ENCODE results near the gene MAK.
A peak's percentile ranks its signal among the peaks of the same experiment; 100 is the strongest.
"Not testable (repeated sequence)": the region's sequence is repeated elsewhere in the genome, so short reads cannot be mapped to it uniquely, and the experiment has no call there.

Gene MAK

DNA sequence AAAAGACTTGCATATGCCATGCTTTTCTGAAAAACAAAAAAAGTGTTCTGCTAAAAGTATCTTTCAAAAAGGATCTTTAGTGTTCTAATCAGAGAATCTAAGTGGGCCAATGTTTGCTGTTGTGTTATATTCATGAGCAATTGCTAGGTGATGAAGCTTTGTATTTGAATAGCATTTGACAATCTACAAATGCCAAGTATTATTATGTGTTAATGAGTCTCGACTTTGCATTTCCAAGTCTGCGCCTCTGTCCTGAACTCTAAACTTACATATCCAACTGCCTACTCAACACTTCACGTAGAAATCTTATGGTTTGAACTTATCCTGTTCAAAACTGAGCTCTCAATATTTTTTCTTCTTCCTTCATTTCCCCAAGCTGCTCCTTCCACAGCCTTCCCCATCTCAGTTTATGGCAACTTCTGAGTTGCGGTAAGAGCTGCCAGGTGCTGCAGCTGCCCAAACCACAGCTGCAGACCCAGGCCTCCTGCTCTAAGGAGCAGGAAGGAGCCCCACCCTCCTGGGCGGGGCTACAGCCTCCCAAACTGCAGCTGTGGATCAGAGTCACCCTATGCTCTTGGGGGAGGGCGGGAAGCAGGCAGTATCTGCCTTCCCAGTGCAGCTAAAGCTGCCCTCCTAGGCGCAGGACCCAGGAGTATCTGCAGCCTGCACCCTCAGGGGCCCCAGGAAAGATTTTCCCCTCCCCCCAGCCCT, 16.7 kb upstream of the MAK start:
- DNase-seq (ENCODE audit: low spot score) = no peak

DNA sequence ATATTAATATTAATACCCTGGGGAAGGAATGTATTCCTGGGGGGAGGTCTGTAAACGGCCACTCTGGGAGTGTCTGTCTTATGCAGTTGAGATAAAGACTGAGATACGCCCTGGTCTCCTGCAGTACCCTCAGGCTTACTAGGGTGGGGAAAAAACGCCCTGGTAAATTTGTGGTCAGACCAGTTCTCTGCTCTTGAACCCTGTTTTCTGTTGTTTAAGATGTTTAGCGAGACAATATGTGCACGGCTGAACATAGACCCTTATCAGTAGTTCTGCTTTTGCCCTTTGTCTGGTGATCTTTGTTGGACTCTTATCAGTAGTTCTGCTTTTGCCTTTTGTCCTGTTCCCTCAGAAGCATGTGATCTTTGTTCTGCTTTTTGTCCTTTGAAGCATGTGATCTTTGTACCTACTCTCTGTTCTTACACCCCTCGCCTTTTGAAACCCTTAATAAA, 15.5 kb upstream of the MAK start:
- DNase-seq (ENCODE audit: low spot score) = not testable (repeated sequence)

DNA sequence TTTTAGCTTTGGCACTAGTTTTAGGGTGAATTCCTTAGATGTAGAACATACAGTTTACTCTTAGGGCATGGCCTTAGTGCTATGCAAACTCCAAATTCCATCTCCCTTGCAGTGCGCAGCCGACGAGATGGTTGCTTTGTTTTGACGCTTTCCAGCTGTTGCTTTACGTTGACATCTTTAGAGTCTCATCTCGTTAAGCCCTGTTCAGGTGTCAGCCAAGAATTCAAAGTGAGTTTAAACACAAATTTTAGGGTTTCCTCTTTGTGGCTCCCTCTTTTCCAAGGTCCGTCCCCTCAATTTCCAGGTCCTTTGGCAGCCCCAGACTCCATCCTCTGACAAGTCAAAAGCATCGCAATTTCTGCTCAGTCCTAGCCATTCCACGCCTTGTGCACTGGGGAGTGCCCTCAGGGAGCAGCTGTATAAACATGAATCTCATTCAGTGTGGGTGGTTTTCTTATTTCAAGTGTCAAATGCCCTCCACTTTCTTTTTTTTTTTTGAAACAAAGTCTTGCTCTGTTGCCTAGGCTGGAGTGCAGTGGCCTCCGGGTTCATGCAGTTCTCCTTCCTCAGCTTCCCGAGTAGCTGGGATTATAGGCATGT, 14.1 kb upstream of the MAK start:
- no peak for DNase-seq (ENCODE audit: low spot score)

DNA sequence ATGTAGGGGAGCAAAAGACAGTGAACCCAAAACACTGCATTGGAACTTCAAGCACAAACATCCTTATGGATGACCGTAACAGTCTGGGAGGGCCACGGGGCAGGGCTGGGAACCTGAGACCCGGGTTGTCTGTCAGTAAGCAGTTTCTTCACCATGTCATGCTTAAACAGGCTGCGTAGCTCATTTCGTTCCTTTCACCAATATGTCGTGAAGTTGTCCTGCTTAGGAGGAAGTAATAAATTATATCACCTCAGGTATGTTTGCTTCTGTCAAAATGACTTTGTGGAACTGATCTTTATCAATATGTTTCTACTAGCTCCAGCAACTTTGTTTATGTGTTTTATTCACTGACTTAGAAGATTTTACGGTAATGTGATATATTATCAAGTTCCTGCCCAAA, 12.4 kb upstream of the MAK start:
- DNase-seq (ENCODE audit: low spot score) = no peak

DNA sequence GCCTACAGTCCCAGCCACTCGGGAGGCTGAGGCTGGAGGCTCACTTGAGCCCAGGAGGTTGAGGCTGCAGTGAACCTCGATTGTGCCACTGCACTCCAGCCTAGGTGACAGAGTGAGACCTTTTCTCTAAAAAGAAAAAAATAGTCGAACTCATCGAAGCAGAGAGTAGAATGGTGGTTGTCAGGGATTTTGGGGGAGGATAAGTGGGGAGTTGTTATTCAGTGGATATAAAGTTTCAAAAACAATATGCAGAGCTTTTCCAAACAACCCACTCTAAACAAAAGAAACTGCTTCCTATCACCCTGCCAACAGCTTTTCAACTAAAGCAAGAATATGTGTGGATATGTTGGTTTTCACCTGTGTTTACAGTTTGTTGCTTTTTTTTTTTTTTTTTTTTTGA, 11.6 kb upstream of the MAK start:
- DNase-seq (ENCODE audit: low spot score) = no peak

DNA sequence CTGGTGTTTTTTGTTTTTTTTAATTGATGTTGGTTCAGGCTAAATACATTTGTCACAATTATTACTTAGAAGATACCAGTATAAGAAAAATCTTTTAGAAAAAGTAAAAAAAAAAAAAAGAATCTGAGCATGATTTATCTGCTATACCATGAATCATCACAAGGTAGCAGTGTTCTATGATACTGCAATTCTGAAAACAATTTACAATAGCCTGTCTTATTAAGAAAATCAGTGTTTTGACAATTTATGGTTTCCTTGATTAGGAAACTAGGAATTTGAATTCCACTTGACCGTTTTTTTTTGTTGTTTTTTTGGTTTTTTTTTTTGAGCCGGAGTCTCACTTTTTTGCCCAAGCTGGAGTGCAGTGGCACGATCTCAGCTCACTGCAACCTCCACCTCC, 9.3 kb upstream of the MAK start:
- DNase-seq (ENCODE audit: low spot score) = no peak

DNA sequence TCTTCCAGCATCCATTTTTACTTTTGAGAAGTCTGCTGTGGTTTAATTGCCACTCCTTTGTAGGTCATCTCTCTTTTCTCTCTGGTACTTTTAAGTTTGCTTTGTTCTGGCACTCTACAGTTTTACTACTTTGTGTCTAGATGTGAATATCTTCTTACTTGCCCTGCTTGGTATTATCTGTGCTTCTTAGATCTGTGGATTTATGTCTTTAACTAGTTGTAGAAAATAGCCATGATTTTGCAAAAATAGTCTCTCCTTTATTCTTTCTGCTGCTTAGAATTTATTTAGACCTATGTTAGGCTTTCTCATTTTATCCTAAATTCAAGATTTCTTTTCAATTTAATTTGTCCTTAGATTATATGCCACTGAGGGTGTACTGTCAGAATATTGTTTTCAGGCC, 5.2 kb upstream of the MAK start:
- no peak for DNase-seq (ENCODE audit: low spot score)

DNA sequence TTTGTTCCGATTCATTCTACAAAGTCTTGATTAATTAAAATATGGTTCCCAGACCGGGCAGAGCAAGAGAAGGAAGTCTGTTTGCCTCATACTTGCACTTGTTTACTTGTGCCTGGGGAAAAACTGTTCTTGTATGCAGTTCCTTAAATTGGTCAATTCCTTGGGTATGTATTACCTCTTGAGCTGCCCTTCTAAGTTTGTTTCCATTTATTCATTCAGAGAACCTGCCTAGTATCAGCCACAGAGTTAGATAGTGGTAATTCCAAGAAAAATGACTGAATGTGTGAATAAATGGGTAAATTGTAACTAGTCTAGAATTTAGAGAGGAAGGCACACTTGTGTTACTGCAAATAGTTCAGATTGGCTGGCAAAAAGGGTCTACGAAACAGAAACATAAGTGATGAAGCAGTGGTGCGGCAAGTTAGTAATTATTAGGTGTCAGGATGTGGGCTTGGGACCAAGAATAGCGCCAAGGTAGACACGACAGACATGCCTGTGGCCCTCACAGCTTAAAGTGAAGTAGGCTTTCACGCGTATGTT, 525 bp upstream of the MAK start:
- no peak for DNase-seq (ENCODE audit: low spot score)

DNA sequence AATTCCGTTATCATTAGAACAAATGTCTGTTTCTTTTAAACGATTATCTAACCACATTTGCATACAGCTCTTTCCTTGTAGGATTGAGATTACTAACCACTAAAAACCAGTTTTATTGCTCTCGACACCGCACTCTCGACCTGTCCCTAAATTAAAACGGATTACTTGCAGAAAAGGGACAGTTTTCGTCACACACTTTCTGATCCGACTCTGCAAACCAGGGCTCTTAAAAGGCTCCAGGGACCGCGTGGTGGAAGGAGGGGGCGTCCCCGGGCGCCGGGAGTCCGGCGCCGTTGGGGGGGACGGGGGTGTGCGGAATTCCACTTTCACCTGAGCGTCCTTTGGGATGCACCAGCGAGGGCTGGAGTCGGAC, 731 bp downstream of the MAK start:
- DNase-seq (ENCODE audit: low spot score) = no peak

DNA sequence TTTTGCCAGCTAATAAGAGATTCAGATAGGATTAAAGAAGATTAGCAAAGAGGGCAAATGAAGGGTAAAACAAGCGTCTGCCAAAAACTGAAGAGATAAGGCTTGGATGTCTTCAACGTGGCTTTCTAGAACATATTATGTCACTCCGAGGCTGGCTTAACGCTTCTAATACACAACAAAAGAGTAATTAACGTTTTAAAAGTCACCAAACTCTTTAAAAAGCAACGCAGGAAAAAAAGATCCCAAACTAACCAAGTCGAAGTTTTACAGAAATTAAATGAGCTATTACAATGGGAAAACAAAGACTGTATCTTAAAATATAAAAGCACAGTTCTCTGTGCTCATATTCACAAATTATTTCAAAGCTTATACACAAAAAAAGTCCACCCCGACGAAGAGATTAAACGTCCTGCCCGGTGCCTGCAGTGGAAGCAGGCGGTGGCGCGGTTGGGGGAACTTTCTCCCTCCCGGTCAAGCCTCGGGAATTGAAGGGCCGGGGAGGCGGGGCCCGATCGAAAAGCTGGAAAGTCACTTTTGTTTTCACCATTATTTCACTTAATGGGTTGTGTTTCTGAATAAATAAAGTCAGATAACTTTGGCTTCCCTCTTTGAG, 1.2 kb downstream of the MAK start:
- no peak for DNase-seq (ENCODE audit: low spot score)

DNA sequence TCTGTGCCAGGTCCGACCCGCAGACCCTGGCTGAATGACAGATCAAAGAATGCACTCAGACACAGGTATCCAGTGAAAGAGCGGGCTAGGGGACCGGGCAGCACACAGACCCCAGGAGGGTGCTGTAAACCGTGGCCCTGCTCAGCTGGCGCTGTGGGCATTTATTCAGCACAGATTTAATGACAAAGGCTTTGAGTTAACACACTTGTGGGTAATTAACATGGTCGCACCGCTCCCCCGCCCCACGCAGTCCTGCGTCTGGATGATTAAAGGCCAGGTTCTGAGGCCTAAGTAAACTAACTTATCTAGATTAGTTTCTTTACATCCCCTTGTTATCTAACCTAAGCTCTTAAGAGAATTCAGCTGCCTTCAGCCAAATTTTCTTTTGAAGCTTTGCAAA, 3.5 kb downstream of the MAK start:
- no peak for DNase-seq (ENCODE audit: low spot score)

DNA sequence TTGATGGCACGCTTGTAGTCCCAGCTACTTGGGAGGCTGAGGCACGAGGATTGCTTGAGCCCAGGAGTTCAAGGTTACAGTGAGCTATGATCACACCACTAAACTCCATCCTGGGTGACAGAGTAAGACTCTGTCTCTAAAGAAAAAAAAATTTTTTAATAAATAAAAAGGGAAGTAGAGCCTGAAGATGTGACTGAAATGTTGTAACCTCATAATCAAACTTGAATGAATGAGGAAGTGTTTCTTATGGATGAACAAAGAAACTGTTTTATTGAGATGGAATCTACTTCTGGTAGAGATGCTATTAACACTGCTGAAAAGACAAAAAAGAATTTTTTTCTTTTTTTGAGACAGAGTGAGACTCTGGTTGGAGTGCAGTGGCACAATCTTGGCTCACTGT, 6.7 kb downstream of the MAK start:
- no peak for DNase-seq (ENCODE audit: low spot score)

DNA sequence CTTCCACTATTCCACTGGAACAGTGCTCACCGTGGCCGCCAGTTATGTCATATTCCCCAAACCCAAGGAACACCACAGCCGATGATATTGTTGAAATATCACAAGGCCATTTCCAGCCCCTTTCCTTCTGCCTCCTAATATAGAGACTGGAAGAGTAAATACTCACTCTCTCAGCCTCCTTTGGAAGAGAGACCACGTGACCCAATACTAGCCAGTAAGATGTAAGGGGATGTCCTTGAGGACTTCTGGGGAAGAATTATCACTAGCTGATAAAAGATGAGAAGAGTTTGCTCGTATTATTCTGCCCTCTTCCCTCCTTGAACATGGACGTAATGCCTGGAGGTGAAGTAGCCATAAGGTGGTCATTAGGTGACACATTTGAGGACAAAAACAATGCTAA, 13.5 kb downstream of the MAK start:
- DNase-seq (ENCODE audit: low spot score) = no peak

DNA sequence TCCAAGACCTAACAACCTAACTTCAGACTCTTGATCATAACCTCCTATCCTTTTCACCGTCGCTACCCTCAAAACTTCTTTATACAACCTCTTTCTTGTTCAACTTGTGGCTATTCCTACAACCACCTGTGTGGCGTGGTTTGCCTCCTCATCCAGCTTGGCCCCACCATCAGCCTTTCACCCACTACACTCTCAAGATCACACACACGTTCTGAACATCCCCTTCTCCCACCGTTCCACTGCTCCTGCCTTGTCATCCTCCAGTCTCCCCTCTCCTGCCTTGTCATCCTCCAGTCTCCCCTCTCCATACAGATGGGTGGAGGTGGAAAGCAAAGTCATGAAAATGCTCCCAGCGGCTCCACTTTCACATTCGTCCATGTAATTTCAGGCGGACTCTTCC, 14.0 kb downstream of the MAK start:
- no peak for DNase-seq (ENCODE audit: low spot score)

DNA sequence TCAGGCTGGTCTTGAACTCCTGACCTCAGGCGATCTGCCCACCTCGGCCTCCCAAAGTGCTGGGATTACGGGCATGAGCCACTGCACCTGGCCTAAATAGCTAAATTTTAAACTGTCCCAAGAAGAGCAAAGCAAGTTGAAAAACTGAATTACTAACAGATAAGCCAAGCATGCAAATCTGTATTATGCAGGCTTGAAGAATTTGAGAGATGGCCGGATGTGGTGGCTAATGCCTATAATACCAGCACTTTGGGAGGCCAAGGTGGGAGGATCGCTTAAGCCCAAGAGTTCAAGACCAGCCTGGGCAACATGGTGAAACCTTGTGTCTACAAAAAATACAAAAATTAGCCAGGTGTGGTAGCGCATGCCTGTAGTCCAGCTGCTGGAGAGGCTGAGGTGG, 24.2 kb downstream of the MAK start:
- DNase-seq (ENCODE audit: low spot score) = not testable (repeated sequence)

DNA sequence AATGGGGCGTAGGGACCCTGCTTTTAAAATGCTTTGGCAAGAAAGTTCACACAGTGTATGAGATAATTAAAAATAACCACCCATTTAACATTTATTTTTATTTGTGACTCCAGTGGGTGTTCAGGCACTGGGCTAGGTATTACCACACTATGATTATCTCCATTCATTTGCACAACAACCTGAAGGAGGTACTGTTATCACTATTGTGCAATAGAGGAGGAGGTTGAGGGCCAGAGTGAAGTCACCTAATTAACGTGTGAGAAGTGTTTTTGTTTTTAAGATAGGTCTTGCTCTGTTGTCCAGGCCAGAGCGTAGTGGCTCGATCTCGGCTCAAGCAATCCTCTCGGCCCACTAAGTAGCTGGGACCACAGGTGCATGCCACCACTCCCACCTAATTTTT, 29.2 kb downstream of the MAK start:
- DNase-seq (ENCODE audit: low spot score) = no peak

DNA sequence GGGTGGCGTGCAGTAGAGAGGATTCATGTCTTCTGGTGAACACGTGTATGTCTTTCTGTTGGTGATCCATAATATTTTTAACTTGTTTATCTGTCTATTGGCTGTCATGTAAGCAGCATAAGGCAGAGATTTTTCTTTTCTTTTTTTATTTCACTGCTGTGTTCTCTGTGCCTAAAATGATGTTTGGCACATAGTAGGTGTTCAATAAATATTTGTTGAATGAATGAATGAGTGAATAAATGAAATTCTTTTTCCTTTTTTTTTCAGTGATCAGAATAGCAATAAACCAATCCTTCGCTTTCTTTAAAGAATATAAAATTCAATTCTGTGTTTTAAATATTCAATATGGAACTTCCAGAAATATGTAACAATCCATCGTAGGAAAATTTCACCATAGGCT, 30.0 kb downstream of the MAK start:
- no peak for DNase-seq (ENCODE audit: low spot score)

DNA sequence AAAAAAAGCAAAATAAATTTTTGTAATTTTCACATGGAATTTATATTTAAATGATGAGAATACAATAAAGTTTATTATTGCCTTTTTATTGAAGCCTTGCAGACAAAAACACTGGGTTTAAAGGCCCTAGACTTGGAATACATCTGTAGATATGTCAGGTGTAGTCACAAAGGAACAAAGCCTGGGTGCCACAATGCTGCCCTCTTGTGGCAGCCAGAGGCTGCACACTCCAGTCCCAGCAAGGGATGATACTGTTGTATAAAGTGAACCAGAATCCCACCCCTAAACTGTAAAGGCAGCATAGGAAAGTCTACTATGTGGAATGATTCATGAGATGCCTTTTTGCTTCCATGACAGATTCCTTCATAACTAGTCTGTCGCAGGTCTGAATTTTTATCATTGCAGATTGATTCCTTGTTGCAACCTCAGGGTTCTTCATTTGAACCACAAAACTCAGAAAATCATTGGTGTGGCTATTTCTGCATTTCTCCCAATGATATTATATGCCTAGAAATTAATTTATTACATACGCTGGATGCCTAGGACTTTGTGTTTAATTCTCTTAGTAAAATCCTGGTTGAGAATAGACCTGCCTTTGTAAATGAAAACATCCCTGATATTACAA, 37.0 kb downstream of the MAK start:
- DNase-seq (ENCODE audit: low spot score) = peak; percentile 59

DNA sequence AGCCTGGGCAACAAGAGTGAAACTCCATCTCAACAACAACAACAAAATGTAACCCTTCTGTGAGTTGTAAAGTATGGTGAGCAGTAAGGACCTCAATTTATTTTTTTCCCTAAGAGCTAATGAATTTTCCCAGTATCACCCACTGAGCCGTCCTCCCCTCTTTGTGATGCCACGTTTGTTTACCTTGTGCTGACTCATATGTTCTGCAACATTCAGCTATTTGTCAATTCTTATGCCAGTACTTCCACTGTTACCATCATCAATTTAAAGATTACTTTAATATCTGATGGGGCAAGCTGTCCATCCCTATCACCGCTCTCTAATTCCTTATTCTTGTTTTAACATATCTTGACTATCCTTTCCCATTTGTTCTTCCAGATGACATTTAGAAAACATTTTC, 37.5 kb downstream of the MAK start:
- no peak for DNase-seq (ENCODE audit: low spot score)

DNA sequence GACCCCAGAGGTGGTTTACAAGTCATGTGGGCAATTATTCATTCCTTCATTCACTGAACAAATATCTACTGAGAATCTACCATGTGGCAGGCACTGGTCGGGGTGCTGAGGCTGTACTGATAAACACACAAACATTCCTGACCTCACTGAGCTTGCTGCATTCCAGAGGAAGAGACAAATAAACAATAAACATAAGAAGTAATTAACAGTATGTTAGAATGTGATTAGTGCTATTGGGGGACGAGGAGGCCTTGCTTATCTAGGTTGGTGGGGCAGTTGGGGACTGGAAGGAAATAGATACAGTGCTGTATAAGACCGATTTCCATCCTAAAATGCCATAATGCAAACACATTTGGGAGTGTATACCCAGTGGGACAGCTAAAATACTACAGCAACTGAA, 44.1 kb downstream of the MAK start:
- no peak for DNase-seq (ENCODE audit: low spot score)

DNA sequence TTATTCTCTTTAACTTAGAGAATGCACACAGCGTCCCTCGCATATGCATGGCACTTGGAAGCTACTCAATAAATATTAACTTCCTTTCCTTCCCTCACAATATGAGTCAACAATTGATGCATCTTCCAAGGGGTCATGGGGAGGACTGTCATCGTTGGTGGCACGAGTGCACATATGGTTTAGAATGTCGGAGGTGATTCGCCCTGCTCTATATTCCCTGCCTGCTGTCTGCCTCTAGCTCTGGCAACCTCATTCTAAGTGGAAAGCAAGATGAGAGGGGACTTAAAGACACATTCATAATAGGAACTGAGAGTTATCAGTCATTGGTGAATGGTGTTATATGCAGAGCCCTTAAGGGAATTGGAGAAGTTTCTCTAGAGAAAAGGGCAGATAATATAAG, 44.6 kb downstream of the MAK start:
- DNase-seq (ENCODE audit: low spot score) = no peak

DNA sequence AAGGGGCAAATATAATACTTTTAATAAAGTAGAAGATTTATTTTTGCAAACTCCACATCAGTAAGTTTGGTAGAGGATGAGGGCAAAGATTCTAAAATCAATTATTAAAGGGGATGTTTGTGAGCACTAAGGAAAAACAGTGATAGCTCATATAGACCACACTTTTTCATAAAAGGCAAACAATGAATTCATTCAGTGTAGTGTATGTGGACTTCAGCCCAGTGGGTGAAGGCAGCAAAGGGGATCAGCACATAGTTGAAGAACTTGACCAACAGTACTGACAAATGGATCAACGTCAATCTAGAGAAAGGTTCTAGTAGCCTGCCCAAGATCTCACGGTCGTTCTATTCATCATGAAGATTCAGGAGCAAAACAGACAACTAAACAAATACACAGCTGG, 45.3 kb downstream of the MAK start:
- DNase-seq (ENCODE audit: low spot score) = no peak

DNA sequence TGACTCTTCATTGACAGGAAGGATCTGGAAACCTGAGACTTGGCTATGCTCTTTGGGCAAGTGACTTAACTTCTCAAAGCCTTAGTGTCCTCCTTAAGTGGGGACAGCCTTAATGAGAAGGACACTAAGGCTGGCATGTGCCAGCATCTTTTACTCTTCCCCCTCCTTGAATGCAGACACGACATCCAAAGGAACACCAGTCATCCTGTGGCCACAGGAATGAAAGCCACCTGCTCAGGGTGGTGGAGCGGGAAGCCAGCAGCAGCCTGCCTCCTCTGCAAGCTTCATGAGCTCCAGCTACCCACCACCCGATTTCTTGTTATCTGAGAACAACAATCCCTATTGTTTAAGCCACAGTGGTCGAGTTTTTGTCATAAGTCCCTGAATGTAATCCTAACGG, 46.2 kb downstream of the MAK start:
- no peak for DNase-seq (ENCODE audit: low spot score)
